Measurements from ENCODE around the gene OSTM1. TPM values are rescaled to one million over a fixed set of nuclear protein-coding genes. Genes with fewer than 3 reads are reported as not detected.
"Not testable (repeated sequence)": the region's sequence is repeated elsewhere in the genome, so short reads cannot be mapped to it uniquely, and the experiment has no call there.

The OSTM1 gene
- total RNA-seq, 1 donor from 2014 or later: 21.4 TPM

DNA sequence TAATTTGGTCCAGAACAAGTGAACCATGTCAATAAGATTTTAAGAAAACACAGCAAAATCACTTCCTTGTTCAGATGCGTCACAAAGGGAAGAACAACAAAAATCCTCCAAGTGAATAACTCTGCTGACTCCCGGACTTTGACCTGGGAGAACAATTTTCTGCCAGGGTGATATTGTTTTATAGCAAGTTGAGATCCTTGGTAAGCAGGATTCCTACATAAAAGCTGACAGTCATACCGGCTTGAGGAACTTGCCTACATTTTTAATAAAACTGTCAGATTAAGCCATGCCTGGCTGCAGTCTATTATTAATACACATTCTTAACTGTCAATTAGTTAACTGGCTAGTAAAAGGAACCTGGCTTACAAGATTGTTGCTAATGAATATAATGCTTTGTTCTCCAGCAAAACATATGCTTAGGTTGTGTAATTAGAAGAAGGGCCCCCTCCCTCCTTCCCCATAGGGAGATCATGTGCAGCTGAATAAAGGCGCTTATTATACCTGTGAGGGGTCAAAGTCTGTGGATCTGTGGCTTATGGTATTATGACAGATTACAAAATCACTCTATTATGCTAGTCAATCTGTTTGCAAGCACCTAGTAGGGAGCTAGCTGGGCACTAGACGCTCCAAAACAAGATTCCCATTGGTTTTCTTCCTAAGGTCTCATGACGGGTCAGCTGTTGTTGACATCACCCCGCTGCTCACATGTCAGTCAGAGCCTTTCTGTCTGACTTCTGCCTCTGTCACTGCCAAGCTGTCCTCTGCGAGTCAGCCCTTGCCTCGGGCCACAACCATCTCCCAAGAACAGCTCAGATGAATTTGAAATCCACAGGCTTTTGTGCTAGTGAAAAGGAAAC, 71.9 kb downstream of the OSTM1 start:
- no peak for TF ChIP-seq CTCF (IDR thresholded peaks at IDR 0.05)
- ChIA-PET CTCF (no interaction called here), POLR2A (no interaction called here)
- H3K36me3 Mint-ChIP-seq (ENCODE audit: low read depth): no peaks in the 10 kb centered on the region
- ATAC-seq (ENCODE audit: low read depth): no peak
- no peak overlapping the region for H3K4me3 Mint-ChIP-seq
- no peaks in the 10 kb centered on the region for H3K9me3 Mint-ChIP-seq
- no peak for DNase-seq
- H3K27ac Mint-ChIP-seq: no peak overlapping the region
- intact Hi-C loops (cut with micrococcal nuclease): no loop called here
- H3K4me1 Mint-ChIP-seq: no peaks in the 10 kb centered on the region
- H3K27me3 Mint-ChIP-seq: no peaks in the 10 kb centered on the region

DNA sequence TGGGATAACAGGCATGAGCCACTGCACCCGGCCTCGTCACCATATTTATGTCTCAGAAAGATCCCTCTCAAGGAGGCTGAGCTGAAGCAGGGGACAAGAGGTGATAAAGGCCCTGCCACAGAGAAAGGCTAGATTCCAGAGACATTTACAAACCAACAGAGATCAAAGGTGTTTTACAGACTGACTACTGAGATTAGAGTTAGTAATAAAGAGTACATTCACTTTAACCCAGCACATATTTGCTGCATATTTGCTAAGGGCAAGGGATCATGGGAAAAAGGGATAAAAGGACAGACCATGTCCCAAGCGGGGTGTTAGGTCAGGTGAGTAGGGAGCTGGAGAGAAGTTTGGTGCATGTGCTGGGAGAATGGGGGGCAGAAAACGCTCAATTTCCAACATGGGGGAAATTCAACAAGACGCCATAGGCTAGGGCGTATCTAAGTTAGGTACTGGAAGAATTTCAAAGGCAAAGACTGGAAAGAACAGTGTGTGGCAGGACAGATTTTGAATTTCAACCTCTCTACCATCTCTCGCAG, 72.8 kb downstream of the OSTM1 start:
- no peaks in the 10 kb centered on the region for H3K36me3 Mint-ChIP-seq (ENCODE audit: low read depth)
- no peak overlapping the region for H3K4me3 Mint-ChIP-seq
- H3K27me3 Mint-ChIP-seq: no peaks in the 10 kb centered on the region
- no peak for ATAC-seq (ENCODE audit: low read depth)
- ChIA-PET CTCF (no interaction called here), POLR2A (no interaction called here)
- no peaks in the 10 kb centered on the region for H3K4me1 Mint-ChIP-seq
- no peak for DNase-seq
- H3K9me3 Mint-ChIP-seq: no peaks in the 10 kb centered on the region
- no peak for TF ChIP-seq CTCF (IDR thresholded peaks at IDR 0.05)
- intact Hi-C loops (cut with micrococcal nuclease): no loop called here
- no peak overlapping the region for H3K27ac Mint-ChIP-seq

DNA sequence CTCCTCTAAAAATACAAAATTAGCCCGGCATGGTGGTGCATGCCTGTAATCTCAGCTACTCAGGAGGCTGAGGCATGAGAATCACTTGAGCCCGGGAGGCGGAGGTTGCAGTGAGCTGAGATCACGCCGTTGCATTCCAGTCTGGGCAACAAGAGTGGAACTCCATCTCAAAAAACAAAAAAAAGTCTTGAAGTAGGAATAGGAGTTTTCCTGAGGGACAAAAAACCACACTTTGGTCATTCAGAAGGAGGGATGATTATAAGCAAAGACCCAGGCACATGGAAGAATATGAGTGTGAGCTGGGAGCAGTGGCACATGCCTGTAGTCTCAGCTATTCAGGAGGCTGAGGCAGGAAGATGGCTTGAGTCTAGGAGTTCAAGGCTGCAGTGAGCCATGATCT, 74.3 kb downstream of the OSTM1 start:
- CTCF ChIA-PET; intact Hi-C loops (cut with micrococcal nuclease); H3K4me3 Mint-ChIP-seq; DNase-seq; H3K36me3 Mint-ChIP-seq (ENCODE audit: low read depth); ATAC-seq (ENCODE audit: low read depth); H3K4me1 Mint-ChIP-seq; H3K27me3 Mint-ChIP-seq; POLR2A ChIA-PET; H3K9me3 Mint-ChIP-seq; H3K27ac Mint-ChIP-seq: not testable (repeated sequence)

DNA sequence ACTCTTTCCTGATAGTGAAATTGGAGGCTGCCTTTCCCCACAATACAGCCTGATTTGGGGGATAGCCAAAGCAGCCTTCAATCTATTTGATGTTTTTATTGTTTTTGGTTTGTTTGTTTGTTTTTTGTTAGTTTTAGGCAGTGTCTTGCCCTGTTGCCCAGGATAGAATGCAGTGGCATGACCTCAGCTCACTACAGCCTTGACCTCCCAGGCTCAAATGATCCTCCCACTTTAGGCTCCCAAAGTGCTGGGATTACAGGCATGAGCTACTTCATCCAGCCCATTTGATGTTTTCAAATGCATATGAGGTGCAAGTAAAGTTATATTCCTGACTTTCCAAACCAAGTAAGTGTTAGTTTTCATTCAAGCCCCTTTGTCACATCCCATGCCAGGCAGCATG, 75.2 kb downstream of the OSTM1 start:
- intact Hi-C loops (cut with micrococcal nuclease): no loop called here
- Mint-ChIP-seq H3K27ac (no peak overlapping the region), H3K4me1 (no peaks in the 10 kb centered on the region), H3K4me3 (no peak overlapping the region), H3K36me3 (ENCODE audit: low read depth) (no peaks in the 10 kb centered on the region), H3K9me3 (no peaks in the 10 kb centered on the region), H3K27me3 (no peaks in the 10 kb centered on the region)
- ChIA-PET CTCF (no interaction called here), POLR2A (no interaction called here)
- no peak for DNase-seq
- no peak for ATAC-seq (ENCODE audit: low read depth)
- TF ChIP-seq CTCF (IDR thresholded peaks at IDR 0.05): no peak

DNA sequence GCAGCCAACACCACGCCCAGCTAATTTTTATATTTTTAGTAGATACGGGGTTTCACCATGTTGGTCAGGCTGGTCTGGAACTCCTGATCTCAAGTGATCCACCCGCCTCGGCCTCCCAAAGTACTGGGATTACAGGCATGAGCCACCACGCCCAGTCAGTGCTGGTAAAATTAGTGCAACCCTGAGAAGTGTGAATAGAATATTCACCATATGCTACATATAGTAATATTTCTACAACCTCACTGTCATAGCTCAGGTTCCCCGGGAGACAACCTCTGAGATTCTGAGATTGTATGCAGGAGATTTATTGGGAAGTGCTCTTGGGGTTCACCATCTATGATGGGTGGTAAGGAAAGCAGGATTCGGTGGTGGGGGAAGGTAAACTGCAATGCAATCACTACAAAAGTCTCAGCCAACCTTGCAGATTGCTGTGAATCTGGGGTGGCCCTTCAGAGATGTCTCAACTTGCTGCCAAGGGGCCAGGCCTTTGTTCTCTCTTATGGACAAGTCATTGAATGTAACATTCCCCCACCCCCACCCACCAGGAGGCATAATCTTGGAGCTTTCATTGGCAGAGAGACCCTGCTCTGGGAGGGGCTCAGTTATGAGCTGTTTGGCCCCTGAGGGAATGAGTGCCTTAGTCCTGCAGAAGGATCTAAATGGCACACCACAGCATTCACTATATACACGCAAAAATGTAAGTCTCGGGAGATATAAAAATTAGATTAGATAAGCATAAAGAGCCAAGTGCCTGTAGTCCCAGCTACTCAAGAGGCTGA, 82.6 kb downstream of the OSTM1 start:
- H3K27ac Mint-ChIP-seq: no peak overlapping the region
- intact Hi-C loops (cut with micrococcal nuclease): no loop called here
- ChIA-PET POLR2A (no interaction called here), CTCF (no interaction called here)
- H3K4me3 Mint-ChIP-seq: no peak overlapping the region
- peaks cover 5% of the 10 kb centered on the region for H3K4me1 Mint-ChIP-seq
- H3K36me3 Mint-ChIP-seq (ENCODE audit: low read depth): no peaks in the 10 kb centered on the region
- ATAC-seq (ENCODE audit: low read depth) (no peak), DNase-seq (no peak)
- TF ChIP-seq CTCF (IDR thresholded peaks at IDR 0.05): no peak
- H3K9me3 Mint-ChIP-seq: no peaks in the 10 kb centered on the region
- peaks cover 2% of the 10 kb centered on the region for H3K27me3 Mint-ChIP-seq

Other genes with a start within 250 kb of the OSTM1 start
- 64.4 and 68.3 TPM in 2 replicates for gene SEC63, start 116.5 kb downstream of the OSTM1 start, total RNA-seq
- gene NR2E1, start 91.3 kb upstream of the OSTM1 start, total RNA-seq: not detected in 2 replicates
- 121 and 133 TPM in 2 replicates for gene SNX3, start 186.3 kb upstream of the OSTM1 start, total RNA-seq
- gene AFG1L, start 220.3 kb upstream of the OSTM1 start, total RNA-seq: 7.5 and 10.3 TPM in 2 replicates

Data from activated B cell treated with CpG ODN at 0.5 μM for 24 hours (primary cell).